OCI-LY1 (cell line): ENCODE measurements around the gene CCDC92.

ENCODE experiments used
- H2AFZ ChIP-seq: fragments of 200-600 bp; sonication (generic), shearing (Covaris generic); 2 replicates; pipeline ENCODE4 v1.6.0; 2014; ENCODE audit warnings: antibody characterized with exemption, mild to moderate bottlenecking, low read length
- H3F3A ChIP-seq: fragments of 200-600 bp; sonication (generic), shearing (Covaris generic); 2 replicates; pipeline ENCODE4 v1.6.0; 2014; ENCODE audit warnings: mild to moderate bottlenecking, antibody characterized with exemption, low read length, moderate library complexity; ENCODE audit not compliant: insufficient read depth
- H3K27ac ChIP-seq: fragments of 200-600 bp; sonication (generic); 2 replicates; pipeline ENCODE4 v1.5.1; 2014; ENCODE audit warnings: low read length, mixed run types, mild to moderate bottlenecking, low read depth; ENCODE audit not compliant: poor library complexity, severe bottlenecking
- H3K27me3 ChIP-seq: fragments of 200-600 bp; sonication (generic); 2 replicates; pipeline ENCODE4 v1.6.0; 2014; ENCODE audit warnings: antibody characterized with exemption, mild to moderate bottlenecking, low read length, moderate library complexity; ENCODE audit not compliant: insufficient read depth
- H3K36me3 ChIP-seq: fragments of 200-600 bp; sonication (generic); 2 replicates; pipeline ENCODE4 v1.6.1; 2014; ENCODE audit warnings: mild to moderate bottlenecking, antibody characterized with exemption, low read length, moderate library complexity, mixed read lengths; ENCODE audit not compliant: insufficient read depth
- H3K4me1 ChIP-seq: fragments of 200-600 bp; sonication (generic); 2 replicates; pipeline ENCODE4 v1.5.1; 2014; ENCODE audit warnings: mild to moderate bottlenecking, low read length, moderate library complexity; ENCODE audit not compliant: insufficient read depth, severe bottlenecking
- H3K4me2 ChIP-seq: fragments of 200-600 bp; sonication (generic), shearing (Covaris generic); 2 replicates; pipeline ENCODE4 v1.6.1; 2014; ENCODE audit warnings: low read length
- H3K4me3 ChIP-seq: fragments of 200-600 bp; sonication (generic); 2 replicates; pipeline ENCODE4 v1.5.1; 2014; ENCODE audit warnings: low read length, low read depth, mild to moderate bottlenecking, mixed read lengths; ENCODE audit not compliant: poor library complexity, severe bottlenecking
- H3K79me2 ChIP-seq: fragments of 200-600 bp; shearing (Covaris generic); 2 replicates; pipeline ENCODE4 v1.6.1; 2016; ENCODE audit warnings: mixed run types, low read length, mixed read lengths; ENCODE audit not compliant: insufficient read depth
- H3K9ac ChIP-seq: fragments of 200-600 bp; sonication (generic), shearing (Covaris generic); 2 replicates; pipeline ENCODE4 v1.6.1; 2014; ENCODE audit warnings: mild to moderate bottlenecking, low read length, mixed read lengths
- H3K9me2 ChIP-seq: fragments of 200-600 bp; sonication (generic), shearing (Covaris generic); 2 replicates; pipeline ENCODE4 v1.6.1; 2014; ENCODE audit warnings: low read depth, mild to moderate bottlenecking, low read length, mixed read lengths
- H3K9me3 ChIP-seq: fragments of 200-600 bp; shearing (Covaris generic); 2 replicates; pipeline ENCODE4 v1.6.1; 2014; ENCODE audit warnings: low read length, mixed read lengths
- H4K20me1 ChIP-seq: fragments of 200-600 bp; sonication (generic), shearing (Covaris generic); 2 replicates; pipeline ENCODE4 v1.6.0; 2016; ENCODE audit warnings: mild to moderate bottlenecking, low read length; ENCODE audit not compliant: insufficient read depth
- EZH2 ChIP-seq: fragments of 200-600 bp; sonication (generic), shearing (Covaris generic); IDR thresholded peaks from 2 replicates; pipeline ENCODE4 v1.8.0; 2017; ENCODE audit warnings: borderline replicate concordance, mixed run types, mild to moderate bottlenecking, antibody characterized with exemption, low read length, moderate library complexity, mixed read lengths
- TF ChIP-seq, protein P1 (sequence below): fragments of 200-600 bp; sonication (generic), shearing (Covaris generic); IDR thresholded peaks from 2 replicates; pipeline ENCODE4 v1.5.1; 2017; ENCODE audit warnings: mild to moderate bottlenecking, antibody characterized with exemption, low read length, moderate library complexity, mixed read lengths

CCDC92 gene

DNA sequence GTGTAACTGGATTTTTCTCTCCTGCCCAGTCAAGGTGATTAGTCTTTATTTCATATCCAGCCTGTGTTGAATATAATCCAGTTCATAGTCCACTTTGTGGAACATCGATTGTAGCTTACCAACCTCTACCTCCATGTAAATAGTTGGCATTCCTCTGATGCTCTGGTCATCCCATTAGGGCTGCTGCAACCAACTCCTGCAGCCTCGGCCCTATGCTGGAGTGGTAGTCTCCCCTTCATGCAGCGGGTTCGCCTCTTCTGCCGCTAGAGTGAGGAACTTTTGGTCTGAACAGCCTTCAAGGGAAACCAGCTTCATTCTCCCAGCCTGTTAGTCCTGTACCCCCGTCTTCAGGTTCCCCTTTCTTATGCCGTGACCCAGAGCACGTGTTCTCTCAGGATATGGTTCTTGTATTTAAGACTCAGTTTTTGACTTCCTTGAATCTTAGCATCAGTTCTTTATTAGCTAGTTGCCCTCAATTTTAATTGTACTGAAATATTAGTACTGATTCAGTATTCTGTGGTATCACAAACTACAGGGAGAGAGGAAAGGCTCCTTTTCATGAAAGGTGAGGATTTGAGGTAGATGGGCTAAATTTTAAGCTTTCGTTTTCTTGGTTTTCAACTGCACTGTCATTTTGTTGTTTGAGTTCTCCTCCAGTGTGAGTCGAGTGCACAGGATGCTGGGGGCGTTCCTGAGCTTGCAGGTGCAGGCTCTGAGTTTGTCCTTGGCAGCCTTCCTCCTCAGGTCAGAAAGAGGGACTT is 33.6 kb upstream of the CCDC92 start:
- H3K79me2 ChIP-seq, result no peaks in the 10 kb centered on the region
- peak overlapping the region; percentile 46 for H3K4me2 ChIP-seq
- H3K4me3 ChIP-seq, result peak overlapping the region; percentile 24
- TF ChIP-seq, protein P1, sequence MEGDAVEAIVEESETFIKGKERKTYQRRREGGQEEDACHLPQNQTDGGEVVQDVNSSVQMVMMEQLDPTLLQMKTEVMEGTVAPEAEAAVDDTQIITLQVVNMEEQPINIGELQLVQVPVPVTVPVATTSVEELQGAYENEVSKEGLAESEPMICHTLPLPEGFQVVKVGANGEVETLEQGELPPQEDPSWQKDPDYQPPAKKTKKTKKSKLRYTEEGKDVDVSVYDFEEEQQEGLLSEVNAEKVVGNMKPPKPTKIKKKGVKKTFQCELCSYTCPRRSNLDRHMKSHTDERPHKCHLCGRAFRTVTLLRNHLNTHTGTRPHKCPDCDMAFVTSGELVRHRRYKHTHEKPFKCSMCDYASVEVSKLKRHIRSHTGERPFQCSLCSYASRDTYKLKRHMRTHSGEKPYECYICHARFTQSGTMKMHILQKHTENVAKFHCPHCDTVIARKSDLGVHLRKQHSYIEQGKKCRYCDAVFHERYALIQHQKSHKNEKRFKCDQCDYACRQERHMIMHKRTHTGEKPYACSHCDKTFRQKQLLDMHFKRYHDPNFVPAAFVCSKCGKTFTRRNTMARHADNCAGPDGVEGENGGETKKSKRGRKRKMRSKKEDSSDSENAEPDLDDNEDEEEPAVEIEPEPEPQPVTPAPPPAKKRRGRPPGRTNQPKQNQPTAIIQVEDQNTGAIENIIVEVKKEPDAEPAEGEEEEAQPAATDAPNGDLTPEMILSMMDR, result no peak
- no peak for TF ChIP-seq EZH2
- H3F3A ChIP-seq, result no peaks in the 10 kb centered on the region
- H2AFZ ChIP-seq, result no peak overlapping the region
- H3K4me1 ChIP-seq, result peaks cover 22% of the 10 kb centered on the region
- no peaks in the 10 kb centered on the region for H3K9me2 ChIP-seq
- H3K9me3 ChIP-seq, result no peaks in the 10 kb centered on the region
- peaks cover 29% of the 10 kb centered on the region; the same call in 1 of the 2 replicates for H3K36me3 ChIP-seq
- peak overlapping the region; percentile 2; the same call in 1 of the 2 replicates for H3K9ac ChIP-seq
- H3K27ac ChIP-seq, result peak overlapping the region; percentile 74
- H4K20me1 ChIP-seq, result no peaks in the 10 kb centered on the region
- H3K27me3 ChIP-seq, result no peaks in the 10 kb centered on the region

- H3K27ac ChIP-seq, result no peak overlapping the region
- peaks cover 28% of the 10 kb centered on the region; the same call in 1 of the 2 replicates for H3K36me3 ChIP-seq
Observed at GRCh38 chr12:124004233-124004875, 31.7 kb upstream of the CCDC92 start.

DNA sequence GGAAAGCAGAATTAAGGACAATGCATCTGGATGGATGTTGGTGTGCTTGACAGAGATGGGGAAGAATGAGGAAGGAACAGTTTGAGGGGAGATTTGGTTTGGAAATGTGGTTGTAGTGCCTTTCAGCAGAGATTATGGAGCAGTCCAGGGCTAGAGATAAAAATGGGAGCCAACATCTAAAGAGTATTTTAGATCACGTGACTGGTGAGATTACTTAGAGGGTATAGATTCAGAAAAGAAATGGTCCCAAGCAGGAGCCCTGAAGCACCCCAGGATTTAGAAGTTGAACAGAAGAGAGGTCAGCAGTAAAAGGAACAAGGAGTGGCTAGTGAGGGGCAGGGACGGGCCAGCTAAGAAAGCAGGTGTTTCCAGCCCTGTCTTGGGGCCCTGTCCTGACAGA is 30.0 kb upstream of the CCDC92 start:
- TF ChIP-seq, protein P1, result no peak
- no peak for TF ChIP-seq EZH2
- Histone ChIP-seq H4K20me1 (no peaks in the 10 kb centered on the region), H3K9me2 (no peaks in the 10 kb centered on the region), H3K27ac (no peak overlapping the region), H3K36me3 (peaks cover 39% of the 10 kb centered on the region; the same call in 1 of the 2 replicates), H3K4me3 (no peak overlapping the region), H3K4me2 (no peak overlapping the region), H3F3A (no peaks in the 10 kb centered on the region), H3K9ac (no peak overlapping the region), H3K79me2 (no peaks in the 10 kb centered on the region), H2AFZ (no peak overlapping the region), H3K4me1 (peaks cover 22% of the 10 kb centered on the region), H3K9me3 (no peaks in the 10 kb centered on the region), H3K27me3 (no peaks in the 10 kb centered on the region)

More at GRCh38 chr12:124004233-124004875, 31.7 kb upstream of the CCDC92 start:
- Histone ChIP-seq H4K20me1 (no peaks in the 10 kb centered on the region), H3K4me3 (no peak overlapping the region), H3F3A (no peaks in the 10 kb centered on the region), H3K9me3 (no peaks in the 10 kb centered on the region), H3K9ac (no peak overlapping the region), H3K4me1 (peaks cover 22% of the 10 kb centered on the region), H3K4me2 (no peak overlapping the region), H3K27me3 (no peaks in the 10 kb centered on the region), H3K79me2 (no peaks in the 10 kb centered on the region), H3K9me2 (no peaks in the 10 kb centered on the region), H2AFZ (no peak overlapping the region)
- TF ChIP-seq, protein P1, result no peak
- no peak for TF ChIP-seq EZH2
